ENCODE data around the gene ADAM12.

DNA sequence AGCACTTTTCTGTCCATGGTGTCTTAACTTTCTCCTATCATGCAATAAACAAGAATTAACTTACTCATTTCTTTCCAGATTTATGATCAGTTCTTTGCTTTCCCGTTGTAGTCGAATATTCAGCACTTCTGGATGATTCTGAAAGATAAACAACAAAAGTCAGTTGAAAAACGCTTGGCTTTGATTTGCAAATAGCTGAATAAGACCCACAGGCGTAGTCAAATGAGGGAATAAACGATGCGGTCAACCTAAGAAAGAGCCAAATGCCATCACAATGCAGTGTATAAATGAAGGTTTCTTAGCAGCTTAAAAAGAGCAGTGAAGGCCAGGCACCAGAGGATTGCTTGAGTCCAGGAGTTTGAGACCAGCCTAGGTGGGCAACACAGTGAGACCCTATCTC is 109.4 kb downstream of the ADAM12 start:
- TF ChIP-seq, protein P1, sequence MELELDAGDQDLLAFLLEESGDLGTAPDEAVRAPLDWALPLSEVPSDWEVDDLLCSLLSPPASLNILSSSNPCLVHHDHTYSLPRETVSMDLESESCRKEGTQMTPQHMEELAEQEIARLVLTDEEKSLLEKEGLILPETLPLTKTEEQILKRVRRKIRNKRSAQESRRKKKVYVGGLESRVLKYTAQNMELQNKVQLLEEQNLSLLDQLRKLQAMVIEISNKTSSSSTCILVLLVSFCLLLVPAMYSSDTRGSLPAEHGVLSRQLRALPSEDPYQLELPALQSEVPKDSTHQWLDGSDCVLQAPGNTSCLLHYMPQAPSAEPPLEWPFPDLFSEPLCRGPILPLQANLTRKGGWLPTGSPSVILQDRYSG (CRISPR knock-in tag; IDR thresholded peaks at IDR 0.05) = no peak
- TF ChIP-seq ZSCAN20 (CRISPR knock-in tag; IDR thresholded peaks at IDR 0.05; ENCODE audit: borderline replicate concordance) (no peak), ZNF7 (CRISPR knock-in tag; IDR thresholded peaks at IDR 0.05) (no peak), CBFB (CRISPR knock-in tag; IDR thresholded peaks at IDR 0.05) (no peak), ZNF670 (CRISPR knock-in tag; IDR thresholded peaks at IDR 0.05; ENCODE audit: borderline replicate concordance) (no peak), TAF15 (IDR thresholded peaks at IDR 0.05; ENCODE audit: low read depth, low read length, poor library complexity, severe bottlenecking) (no peak), ZNF335 (CRISPR knock-in tag; IDR thresholded peaks at IDR 0.05) (no peak), MLXIP (CRISPR knock-in tag; IDR thresholded peaks at IDR 0.05; ENCODE audit: borderline replicate concordance) (no peak)
